Amniotic epithelial cell (primary cell): ENCODE data around the gene BLOC1S5.
A peak's percentile ranks its signal among the peaks of the same experiment; 100 is the strongest.
"Not testable (repeated sequence)": the region's sequence is repeated elsewhere in the genome, so short reads cannot be mapped to it uniquely, and the experiment has no call there.

Experiments used
- DNase-seq: peaks from one replicate; pipeline ENCODE4 v3.0.0-alpha.2; 2010; ENCODE audit warnings: low read depth

The BLOC1S5 gene

DNA sequence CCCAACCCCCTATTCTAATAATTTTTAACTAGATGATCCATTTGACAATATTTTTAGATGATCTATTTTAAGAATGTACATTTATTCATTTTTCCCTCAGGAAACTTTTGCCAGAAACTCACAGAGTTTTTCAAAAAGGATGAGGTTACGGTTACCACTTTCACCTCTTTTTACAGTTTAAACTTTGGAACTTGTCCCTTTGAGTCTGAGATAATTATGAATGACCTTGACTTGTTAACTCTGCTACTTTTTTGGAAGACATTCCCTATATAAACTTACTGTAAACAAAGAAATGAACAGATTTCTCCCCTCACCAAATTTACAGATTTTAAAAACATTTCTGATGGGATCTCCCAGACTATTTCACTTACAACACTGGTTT is 18.4 kb upstream of the BLOC1S5 start:
- DNase-seq: no peak

DNA sequence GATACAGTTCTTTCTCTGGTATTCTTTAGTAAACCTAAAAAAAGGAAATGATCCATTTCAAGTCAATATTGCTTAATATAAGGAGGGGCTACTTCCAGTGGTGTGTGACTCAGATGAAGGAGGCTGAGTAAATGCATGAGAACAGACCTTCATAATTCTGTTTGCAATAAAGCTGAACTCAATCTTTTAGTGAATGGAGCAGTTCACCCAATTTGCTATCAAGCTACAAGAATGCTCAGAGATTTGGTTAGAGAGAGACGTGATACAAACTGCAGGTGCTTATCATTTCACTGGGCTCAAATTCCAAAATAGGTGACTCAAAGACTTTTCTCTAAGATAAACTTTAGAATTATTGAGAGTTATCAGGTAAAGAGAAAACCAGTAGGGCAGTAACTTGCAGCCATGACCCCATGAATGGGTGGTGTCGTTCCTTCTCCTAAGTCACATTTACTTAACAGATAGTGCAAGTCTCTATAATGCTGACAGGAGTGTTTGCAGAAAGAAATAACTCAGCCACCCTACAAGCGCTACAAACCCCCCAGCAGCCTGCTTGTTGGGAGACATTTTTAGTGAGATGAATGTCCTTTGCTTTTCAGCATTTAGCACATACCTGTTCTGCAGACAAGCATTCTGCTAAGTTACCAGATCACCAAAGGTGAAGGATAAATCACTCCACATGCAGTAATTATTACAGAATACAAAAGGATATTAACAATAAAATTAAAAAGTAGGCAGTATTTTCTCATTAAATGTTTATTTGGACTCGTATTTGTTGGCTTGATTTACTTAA is 16.4 kb upstream of the BLOC1S5 start:
- peak; percentile 71 for DNase-seq

DNA sequence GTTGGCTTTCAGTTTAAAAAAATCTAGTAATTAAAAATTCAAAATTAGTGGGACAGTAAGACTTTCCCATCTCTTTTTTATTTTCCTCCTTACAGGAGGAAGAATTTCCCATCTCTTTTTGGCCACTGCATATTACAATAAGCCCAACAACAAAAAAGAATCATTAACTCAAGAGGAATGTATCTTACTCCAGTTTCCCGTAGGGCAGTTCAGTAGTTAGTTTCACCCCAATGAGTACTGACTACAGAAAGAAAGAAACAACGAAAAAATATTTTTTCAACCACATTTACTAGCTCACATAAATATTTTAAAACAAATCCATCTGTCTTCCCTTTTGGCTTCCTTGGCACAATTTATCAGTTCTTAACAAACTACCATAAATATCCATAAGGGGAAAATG is 14.9 kb upstream of the BLOC1S5 start:
- no peak for DNase-seq

DNA sequence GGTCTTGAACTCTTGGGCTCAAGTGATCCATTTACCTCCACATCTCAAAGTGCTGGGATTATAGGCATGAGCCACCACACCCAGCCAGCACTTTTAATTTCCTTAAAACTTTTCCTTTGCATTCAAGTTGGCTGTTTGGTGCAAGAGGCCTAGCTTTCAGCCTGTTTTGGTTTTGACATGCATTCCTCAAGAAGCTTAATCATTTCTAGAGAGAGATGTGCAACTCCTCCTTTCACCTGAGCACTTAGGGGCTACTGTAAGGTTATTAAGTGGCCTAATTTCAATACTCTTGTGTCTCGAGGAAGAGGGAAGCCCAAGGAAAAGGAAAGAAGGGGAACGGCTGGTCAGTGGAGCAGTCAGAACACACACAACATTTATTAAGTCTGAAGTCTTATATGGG is 13.8 kb upstream of the BLOC1S5 start:
- DNase-seq: no peak

DNA sequence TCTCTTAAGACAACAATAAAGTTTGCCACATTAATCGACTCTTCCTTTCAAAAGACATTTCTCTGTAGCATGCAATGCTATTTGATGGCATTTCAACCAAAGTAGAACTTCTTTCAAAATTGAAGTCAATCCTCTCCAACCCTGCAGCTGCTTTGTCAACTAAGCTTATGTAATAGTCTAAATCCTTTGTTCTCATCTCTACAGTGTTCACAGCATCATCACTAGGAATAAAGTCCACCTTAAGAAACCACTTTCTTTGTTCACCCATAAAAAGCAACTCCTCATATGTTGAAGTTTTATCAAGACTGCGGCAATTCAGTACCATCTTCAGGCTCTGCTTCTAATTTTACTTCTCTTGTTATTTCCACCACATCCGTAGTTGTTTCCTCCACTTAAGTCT is 11.5 kb upstream of the BLOC1S5 start:
- DNase-seq: no peak

DNA sequence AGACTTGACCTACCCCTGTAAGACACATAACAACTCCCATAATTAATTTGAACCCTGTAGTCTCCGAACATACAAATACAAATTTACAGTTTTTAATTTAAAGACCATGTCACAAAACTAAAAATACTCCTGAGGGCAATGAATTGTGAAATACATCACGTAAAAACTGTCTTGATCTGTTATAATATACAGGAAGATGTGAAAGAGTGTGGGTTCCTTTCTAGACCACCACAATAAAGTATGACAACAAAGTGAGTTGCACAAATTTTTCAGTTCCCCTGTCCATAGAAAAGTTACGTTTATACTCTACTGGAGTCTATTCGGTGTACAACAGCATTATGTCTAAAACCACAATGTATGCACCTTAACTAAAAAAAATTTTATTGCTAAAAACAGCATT is 11.0 kb upstream of the BLOC1S5 start:
- DNase-seq: no peak

DNA sequence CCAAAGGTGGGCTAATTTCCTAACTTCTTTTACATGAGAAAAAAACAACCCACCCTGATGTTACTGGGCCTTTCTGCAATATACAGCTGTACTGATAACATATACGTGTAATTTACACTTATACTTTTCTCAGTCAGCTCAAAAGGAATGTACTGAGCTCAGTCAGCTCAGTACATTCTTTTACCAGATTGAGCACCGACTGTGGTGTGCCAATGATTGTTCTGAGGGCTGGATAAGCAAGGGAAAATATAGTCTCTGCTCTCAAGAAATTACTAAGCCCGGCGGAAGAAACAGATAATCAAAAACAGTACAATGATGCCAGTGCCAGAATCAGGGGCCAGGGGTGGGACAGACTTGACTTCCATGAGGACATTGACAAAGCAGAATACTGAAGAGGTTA is 10.0 kb upstream of the BLOC1S5 start:
- DNase-seq: peak; percentile 23

DNA sequence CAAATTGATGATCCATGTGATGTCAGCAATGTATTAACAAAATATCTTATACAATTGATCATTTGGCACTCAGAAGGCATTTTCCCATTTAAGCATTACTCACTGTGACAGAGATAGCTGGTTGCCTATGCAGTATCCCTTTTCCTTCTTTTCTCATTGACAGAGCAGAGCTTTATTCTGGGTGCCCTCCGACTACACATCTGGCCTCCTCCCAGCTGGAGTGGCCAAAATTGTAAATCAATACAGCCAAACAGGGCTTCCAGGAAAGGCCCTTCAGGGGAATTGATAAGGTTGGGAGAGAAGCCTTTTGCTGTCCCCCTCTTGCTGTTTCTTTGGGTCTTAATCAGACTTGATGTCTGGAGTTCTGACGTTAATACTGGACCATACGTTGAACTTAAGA is 9.6 kb upstream of the BLOC1S5 start:
- DNase-seq: no peak

DNA sequence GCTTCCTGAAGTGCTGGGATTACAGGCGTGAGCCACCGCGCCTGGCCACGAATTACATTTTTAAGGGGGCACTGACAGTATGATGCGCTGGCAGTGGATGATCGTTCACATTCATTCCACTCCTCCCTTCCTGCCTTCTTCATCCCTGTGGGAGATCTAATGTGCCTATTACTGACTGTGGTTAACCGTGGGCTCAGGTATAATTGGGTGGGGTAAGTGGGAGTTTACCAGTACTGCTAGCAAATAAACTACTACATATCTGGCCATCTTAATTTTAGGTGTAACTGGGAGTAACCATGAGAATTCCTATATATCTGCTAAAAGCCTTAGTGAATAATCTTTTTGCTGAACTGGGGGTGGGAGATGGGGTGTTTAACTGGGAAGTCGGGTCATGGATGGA is 6.5 kb upstream of the BLOC1S5 start:
- no peak for DNase-seq

DNA sequence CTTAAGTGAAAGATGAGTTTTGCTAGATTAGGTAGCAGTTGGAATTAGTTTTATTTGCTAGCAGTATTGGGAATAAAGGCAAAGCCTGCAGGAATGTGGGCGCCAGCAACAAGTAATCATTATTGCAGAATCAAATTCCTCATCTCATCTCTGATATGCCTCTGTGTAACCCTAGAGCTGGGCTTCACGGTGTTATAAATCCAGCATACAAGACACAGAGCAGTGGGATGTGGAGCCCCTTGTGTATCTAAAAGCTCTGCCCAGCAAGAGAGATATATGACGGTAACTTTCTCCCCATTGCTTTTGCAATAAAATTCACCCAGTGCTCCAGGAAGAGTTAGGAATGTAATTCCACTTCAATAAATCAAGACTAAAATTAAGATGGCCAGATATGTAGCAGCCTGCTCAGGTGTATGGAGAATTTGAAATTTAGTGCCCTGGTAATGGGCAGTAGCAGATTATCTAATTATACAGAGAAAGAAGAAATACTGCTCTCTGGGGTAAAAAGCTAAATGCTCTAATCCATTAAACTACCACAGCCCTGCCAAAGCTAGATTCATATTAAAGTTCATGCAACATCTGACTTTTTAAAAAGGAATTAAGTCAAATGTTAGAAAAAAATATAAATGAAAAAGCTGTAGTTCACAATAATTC is 5.6 kb upstream of the BLOC1S5 start:
- DNase-seq: no peak

DNA sequence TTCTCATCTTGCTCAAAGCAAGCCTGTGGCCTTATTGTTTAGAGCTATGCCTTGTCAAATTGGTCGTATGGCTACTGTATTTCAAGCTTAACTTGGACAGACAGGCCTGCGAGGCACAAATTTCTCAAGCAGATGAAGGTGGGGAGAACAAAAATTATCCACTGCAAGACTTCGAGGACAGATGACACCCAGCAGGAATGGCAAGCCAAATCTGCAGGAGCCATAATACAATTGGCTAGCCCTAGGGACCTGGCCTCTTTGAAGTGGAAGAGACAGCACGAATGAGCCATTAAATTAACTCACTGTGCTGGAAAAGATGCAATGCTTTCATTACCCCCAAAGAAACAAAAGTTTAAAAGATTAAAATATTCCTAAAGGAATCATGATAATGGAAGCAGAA is 5.0 kb upstream of the BLOC1S5 start:
- DNase-seq: no peak

DNA sequence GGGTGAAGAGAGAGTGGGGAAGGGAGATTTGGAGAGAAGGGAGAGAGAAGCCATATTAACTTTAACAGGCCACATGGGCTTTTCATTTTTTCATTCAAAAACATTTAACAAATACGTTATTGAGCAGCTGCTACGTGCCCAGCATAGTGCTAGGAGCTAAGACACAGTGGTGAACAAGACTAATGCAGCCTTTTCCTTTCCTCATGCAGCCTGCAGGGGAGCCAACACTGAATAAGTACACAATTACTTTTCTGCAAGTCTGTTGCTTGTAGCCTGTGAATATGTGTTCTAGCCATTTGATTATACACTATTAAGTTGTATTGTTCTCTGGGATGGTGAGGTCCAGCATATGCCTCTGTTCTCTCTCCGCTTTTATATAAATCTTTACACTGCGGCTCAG is 1.9 kb upstream of the BLOC1S5 start:
- DNase-seq: no peak

DNA sequence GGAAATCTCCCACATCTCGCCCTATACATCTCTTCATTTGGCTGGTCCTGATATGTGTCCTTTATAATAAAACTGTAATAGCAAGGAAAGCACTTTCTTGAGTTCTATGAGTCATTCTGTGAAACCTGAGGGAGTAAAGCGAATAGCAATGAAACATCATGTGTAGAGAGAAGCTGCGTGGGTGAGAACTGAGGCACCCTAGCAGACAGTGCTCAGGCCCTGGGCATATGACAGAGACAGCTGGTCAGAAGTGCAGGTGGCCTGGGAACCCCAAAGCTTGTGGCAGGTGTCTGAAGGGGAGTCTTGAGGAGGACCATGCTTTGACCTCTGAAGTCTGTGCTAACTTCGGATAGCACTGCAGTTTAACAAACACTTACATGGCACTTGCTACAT is 1.3 kb upstream of the BLOC1S5 start:
- no peak for DNase-seq

DNA sequence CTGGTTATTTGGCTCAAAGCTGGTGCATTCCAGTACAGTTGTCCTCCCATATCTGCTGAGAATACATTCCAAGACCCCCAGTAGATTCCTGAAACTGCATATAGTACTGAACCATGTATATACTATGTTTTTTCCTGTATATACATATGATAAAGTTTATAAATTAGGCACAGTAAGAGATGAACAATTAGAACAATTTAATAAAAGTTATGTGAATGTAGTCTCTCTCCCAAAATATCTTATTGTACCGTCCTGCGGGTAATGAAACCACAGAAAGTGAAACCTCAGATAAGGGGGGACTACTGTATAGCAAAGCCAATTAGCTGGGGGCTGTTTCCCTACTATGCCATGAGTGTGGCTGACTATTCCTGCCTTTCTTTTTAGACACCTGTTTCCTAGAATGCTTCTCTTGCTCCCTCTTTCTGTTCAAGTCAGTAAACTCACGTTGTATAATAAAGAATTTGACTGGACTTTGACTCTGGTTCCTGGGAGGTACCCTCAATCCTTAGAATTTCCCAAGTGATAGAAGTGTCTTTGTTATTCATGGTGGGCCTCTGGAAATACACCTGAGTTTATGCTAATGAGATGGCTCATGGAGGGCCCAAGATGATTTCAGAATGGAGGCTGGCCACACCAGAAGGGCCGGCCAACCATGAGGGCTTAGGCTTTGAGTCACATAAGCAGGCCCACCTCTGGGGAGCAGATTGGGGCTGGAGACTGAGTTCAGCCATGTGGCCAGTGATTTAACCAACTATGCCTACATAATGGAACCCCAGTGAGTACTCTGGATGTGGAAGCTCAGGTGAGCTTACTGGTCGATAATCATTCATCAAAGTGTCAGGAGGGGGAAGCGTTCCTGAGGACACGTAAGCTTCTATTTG is 689 bp upstream of the BLOC1S5 start:
- no peak for DNase-seq

DNA sequence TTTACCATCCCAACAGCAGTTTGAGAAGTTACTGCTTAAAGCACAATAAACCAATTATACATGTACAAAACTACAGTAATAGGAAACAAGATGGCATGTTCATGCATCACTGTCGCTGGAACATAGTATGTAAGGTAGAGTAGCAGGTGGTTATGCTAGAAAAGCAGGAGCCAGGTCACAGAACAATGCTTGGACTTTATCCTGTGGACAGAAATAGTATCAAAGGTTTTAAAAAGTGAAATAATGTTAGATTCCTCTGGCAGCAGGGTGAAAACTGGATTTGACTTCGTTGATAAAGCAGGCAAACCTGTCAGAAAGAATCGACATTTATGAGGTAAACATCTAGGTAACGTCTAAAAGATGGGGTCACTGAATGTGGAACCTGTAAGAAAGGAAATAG is 2.5 kb downstream of the BLOC1S5 start:
- DNase-seq: no peak

DNA sequence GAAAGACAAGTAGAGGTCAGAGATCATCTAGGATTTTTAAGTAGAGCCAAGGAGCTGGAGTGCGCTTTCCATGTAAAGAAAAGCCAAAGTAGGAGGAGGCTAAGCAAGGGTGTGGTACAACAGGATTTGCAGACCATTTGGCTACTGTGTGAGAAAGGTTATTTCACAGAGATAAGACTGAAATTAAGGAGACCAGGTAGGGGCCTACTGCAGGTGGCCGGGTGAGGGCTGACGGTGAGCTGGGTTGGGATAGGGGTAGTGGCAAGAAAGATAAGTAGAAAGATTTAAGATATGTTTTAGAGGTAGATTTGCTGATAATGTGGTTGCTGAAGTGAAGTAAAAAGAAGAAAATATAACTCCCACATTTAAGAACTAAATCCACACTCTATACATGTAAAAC is 3.8 kb downstream of the BLOC1S5 start:
- DNase-seq: no peak

DNA sequence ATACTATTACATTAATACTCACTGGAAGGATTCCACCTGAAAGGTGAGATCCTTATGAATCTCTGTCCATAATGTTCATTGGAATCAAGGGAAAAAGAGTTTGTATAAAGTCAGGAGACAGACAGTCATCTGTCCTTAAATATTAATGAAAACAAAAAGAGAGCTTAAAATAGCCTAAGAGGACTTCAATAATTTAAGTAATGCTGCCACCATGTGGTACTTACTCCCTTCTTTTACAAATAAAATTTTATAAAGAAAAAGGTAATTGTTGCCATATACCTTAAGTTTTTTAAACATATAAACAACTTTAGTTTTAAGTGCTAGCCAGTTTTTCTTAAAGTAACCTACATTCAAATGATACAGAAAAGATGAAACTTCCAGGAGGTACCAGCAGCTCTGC is 5.1 kb downstream of the BLOC1S5 start:
- DNase-seq: peak; percentile 49

DNA sequence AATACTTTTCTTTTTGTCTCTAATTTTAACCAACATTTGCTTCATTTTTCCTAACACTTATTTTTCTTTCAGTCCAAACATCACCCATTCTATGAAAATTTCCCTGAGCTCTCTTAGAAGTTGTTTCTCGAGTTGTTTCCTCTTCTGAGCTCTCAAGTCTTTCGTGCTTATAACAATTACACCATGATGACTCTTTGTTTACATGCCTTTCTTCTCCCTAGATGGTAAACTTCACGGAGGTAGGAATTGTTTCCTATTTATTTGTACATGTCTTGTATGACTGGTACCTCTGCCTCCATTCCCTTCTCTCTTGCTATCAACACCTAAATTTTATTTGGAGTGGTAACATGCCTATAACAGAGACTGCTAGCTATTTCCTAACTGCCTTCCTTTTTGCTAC is 6.4 kb downstream of the BLOC1S5 start:
- no peak for DNase-seq

DNA sequence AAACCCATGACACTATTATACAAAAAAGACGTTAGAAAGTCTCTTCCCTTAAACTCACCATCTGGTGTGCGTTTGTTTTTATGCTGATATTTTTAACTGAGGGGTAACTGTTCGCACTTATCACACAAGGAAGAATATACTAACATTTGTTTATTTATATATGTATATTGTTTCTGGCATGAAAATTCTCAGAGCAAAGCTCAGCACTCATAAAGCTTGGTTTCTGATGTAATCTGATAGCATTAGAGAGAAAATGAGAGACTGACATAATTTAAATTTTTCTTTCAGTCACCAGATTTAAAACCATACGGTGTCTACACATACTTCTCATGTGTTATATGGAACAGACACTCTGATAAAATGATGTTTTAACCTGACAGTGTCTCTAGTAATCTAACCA is 6.9 kb downstream of the BLOC1S5 start:
- no peak for DNase-seq

DNA sequence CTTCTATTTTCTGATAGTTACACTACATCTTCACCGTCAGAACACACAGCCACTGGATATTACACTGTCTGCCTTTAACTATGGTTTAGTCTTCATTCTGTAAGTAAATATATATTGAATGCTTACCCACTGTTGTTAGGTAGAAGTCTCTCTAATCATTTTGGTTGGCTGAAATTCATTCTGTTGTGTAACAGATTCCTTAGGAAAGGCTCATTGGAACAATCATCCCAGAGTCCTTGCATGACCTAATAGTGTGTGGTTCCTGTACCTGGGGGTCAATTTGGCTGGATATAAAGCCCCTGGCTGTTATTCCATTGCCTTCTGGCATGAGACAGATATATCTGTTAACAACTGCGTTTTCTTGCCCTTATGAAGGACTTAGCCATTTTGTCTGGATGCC is 9.9 kb downstream of the BLOC1S5 start:
- peak; percentile 54 for DNase-seq

DNA sequence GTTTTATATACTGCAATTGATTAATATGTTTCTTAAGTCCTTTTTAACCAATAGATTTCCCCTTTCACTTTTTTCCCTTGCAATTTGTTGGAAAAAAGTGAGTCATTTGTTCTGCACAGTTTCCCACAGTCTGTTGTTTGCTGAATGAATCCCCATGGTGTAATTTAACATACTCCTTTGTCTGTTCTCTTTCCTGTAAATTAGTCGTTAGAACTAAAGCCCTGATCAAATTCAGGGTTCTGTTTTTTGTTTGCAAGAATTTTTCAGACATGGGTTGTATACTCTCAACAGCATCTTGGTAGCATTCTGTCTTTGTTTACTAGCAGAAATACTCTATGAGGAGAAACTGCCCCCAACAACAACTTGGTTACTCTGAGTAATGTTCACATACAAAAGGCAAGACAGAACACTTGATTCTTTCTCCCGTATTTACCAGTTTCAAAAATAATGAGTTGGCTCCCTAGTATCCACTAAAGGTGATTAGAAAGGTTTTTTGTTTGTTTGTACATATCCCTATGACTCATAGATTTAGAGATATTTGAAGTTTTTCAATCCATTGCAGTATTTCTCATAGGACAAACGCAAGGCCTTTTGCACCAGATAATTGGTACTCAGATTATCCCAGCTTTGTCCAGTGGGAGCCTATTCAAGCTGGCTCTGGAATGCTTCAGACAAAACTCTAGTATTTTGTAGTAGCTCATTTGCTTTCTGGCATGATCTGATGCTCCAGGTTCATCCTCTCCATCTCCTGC is 16.5 kb downstream of the BLOC1S5 start:
- DNase-seq: peak; percentile 80

DNA sequence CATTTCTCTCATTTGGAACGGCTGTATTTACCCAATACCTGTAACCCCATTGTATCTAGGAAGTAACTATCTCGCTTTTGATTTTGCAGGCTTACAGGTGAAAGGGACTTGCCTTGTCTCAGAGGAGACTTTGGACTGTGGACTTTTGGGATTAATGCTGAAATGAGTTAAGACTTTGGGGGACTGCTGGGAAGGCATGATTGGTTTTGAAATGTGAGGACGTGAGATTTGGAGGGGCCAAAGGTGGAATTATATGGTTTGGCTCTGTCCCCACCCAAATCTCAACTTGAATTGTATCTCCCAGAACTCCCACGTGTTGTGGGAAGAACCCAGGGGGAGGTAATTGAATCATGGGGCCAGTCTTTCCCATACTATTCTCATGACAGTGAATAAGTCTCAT is 18.4 kb downstream of the BLOC1S5 start:
- DNase-seq: not testable (repeated sequence)
